ENCODE results near the gene LKAAEAR1. TPM values are rescaled to one million over a fixed set of nuclear protein-coding genes. Genes with fewer than 3 reads are reported as not detected.
"Not testable (repeated sequence)": the region's sequence is repeated elsewhere in the genome, so short reads cannot be mapped to it uniquely, and the experiment has no call there.

Gene LKAAEAR1
- not detected in 2 replicates for total RNA-seq (2014; rRNA removed; shearing (Covaris generic))

GRCh38 chr20:64083804-64084684, at the start of gene LKAAEAR1:
TSS of gene LKAAEAR1 (minus strand) at chr20:64084398. CDS start at chr20:64084219, 179 bp downstream.
- in situ Hi-C loops (cut with HindIII; ENCODE audit: low sequenced_read_pairs), result no loop called here
- peak; percentile 40 for DNase-seq (ENCODE audit: low spot score)

- in situ Hi-C loops (cut with HindIII; ENCODE audit: low sequenced_read_pairs), result no loop called here
- DNase-seq (ENCODE audit: low spot score), result peak; percentile 77
These were observed 47.2 kb upstream of the LKAAEAR1 start for GRCh38 chr20:64131406-64131805.

- in situ Hi-C loops (cut with HindIII; ENCODE audit: low sequenced_read_pairs), result no loop called here
- DNase-seq (ENCODE audit: low spot score), result no peak
These were observed 46.7 kb upstream of the LKAAEAR1 start for GRCh38 chr20:64130876-64131275.

GRCh38 chr20:64130271-64130670, 46.1 kb upstream of the LKAAEAR1 start:
- no peak for DNase-seq (ENCODE audit: low spot score)
- in situ Hi-C loops (cut with HindIII; ENCODE audit: low sequenced_read_pairs), result no loop called here

GRCh38 chr20:64129146-64129782, 45.1 kb upstream of the LKAAEAR1 start:
- in situ Hi-C loops (cut with HindIII; ENCODE audit: low sequenced_read_pairs), result no loop called here
- DNase-seq (ENCODE audit: low spot score), result no peak

GRCh38 chr20:64123517-64123916, 39.3 kb upstream of the LKAAEAR1 start:
- in situ Hi-C loops (cut with HindIII; ENCODE audit: low sequenced_read_pairs); DNase-seq (ENCODE audit: low spot score): not testable (repeated sequence)

- in situ Hi-C loops (cut with HindIII; ENCODE audit: low sequenced_read_pairs); DNase-seq (ENCODE audit: low spot score): not testable (repeated sequence)
These were observed 38.7 kb upstream of the LKAAEAR1 start for GRCh38 chr20:64122927-64123326.

GRCh38 chr20:64121586-64121985, 37.4 kb upstream of the LKAAEAR1 start:
- in situ Hi-C loops (cut with HindIII; ENCODE audit: low sequenced_read_pairs), result no loop called here
- no peak for DNase-seq (ENCODE audit: low spot score)

- DNase-seq (ENCODE audit: low spot score), result no peak
- in situ Hi-C loops (cut with HindIII; ENCODE audit: low sequenced_read_pairs), result no loop called here
These were observed 35.6 kb upstream of the LKAAEAR1 start for GRCh38 chr20:64119681-64120341.

- in situ Hi-C loops (cut with HindIII; ENCODE audit: low sequenced_read_pairs), result no loop called here
- peak; percentile 21 for DNase-seq (ENCODE audit: low spot score)
These were observed 35.1 kb upstream of the LKAAEAR1 start for GRCh38 chr20:64119301-64119680.

GRCh38 chr20:64117432-64117777, 33.2 kb upstream of the LKAAEAR1 start:
- in situ Hi-C loops (cut with HindIII; ENCODE audit: low sequenced_read_pairs); DNase-seq (ENCODE audit: low spot score): not testable (repeated sequence)

GRCh38 chr20:64116541-64117431, 32.6 kb upstream of the LKAAEAR1 start:
- in situ Hi-C loops (cut with HindIII; ENCODE audit: low sequenced_read_pairs), result no loop called here
- DNase-seq (ENCODE audit: low spot score), result no peak

GRCh38 chr20:64116016-64116415, 31.8 kb upstream of the LKAAEAR1 start:
- in situ Hi-C loops (cut with HindIII; ENCODE audit: low sequenced_read_pairs), result no loop called here
- no peak for DNase-seq (ENCODE audit: low spot score)

- in situ Hi-C loops (cut with HindIII; ENCODE audit: low sequenced_read_pairs), result no loop called here
These were observed 31.1 kb upstream of the LKAAEAR1 start for GRCh38 chr20:64115171-64115911.

GRCh38 chr20:64114356-64114971, 30.3 kb upstream of the LKAAEAR1 start:
- DNase-seq (ENCODE audit: low spot score), result no peak
- in situ Hi-C loops (cut with HindIII; ENCODE audit: low sequenced_read_pairs), result no loop called here

More at GRCh38 chr20:64115171-64115911, 31.1 kb upstream of the LKAAEAR1 start:
- peak; percentile 96 for DNase-seq (ENCODE audit: low spot score)

GRCh38 chr20:64113796-64114355, 29.7 kb upstream of the LKAAEAR1 start:
- in situ Hi-C loops (cut with HindIII; ENCODE audit: low sequenced_read_pairs), result no loop called here
- no peak for DNase-seq (ENCODE audit: low spot score)

- in situ Hi-C loops (cut with HindIII; ENCODE audit: low sequenced_read_pairs), result no loop called here
- DNase-seq (ENCODE audit: low spot score), result peak; percentile 47
These were observed 29.2 kb upstream of the LKAAEAR1 start for GRCh38 chr20:64113444-64113775.
